Hematopoietic multipotent progenitor cell treated with erythropoietin and hydrocortisone succinate and interleukin-3 and kit ligand, for 15 days (in vitro differentiated cells): ENCODE data around the gene DTD1.

ENCODE experiments used
- DNase-seq: peaks from one replicate; pipeline ENCODE4 v3.0.0-alpha.2; 2015; ENCODE audit warnings: low spot score

Gene DTD1

DNA sequence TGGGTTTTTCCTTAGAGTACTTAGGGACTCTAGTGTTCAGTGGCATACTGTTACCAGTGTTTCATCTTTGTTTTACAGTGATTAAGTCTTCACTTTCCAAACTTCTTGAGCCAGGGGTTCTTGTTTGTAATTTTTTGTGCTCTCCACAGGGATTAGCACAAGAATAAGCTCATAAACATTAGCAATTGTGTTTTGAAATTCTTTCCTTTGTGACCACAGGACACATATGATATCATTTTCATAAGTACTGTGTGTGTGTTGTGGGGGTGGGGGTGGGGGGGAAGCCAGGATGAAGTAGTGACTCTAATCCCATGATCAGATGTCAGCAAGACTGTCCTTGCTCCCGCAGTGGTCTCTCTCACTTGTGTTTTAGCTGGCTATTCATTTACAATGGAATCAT, 124.3 kb downstream of the DTD1 start:
- DNase-seq = no peak

DNA sequence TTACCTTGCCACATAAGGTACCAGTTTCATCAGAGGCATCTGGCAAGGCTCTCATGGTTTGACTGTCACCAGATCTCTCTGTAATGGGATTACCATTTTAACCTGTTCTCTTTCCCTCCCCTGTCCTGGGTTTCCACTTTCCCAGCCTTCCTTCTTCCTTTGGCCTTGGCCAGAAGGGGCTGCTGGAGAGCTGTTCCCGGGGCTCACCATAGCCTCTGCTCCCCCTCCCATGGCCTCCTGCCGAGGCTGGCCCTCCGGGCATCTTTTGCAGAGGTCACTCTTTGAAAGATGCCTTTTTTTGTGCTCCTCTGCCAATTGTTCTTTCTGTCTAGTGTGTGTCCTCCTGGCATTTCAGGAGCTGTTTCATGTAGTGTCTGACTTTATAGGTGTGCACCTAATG, 125.0 kb downstream of the DTD1 start:
- no peak for DNase-seq

DNA sequence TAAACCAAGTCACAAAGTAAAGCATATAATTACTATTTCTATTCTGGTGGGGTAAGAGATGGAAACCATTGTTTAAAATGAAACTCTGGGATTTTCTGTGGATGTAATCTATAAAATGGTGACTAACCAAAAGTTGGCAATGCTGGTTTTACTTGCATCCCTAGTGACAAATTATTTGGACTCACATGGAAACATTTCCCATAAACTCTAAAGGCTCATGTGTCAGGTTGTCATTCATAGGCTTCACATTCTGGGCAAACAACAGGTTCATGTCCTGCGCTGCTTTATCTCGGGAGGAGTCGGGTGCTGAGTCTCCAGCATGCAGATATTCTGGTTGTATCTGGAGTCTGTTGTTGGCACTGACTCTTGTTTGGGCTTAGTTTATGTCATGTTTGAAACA, 127.7 kb downstream of the DTD1 start:
- DNase-seq = no peak

DNA sequence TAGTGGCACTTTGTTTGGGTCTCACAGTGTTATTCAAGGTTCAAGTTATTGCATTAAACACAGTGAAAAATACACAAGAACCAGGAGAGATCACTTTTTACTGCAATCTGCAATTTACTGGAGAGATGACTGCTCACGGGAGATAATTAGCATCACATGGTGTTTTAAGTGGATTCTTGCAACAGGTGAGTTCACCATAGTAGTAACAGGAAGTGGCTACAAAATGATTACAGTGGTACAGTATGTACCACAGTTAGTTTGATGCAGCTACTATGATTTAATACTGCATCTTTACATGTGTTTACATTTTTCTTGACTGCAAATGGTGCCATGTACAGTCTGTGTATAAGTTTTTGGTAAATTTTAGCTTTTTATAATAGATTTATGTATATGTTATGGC, 129.2 kb downstream of the DTD1 start:
- no peak for DNase-seq

DNA sequence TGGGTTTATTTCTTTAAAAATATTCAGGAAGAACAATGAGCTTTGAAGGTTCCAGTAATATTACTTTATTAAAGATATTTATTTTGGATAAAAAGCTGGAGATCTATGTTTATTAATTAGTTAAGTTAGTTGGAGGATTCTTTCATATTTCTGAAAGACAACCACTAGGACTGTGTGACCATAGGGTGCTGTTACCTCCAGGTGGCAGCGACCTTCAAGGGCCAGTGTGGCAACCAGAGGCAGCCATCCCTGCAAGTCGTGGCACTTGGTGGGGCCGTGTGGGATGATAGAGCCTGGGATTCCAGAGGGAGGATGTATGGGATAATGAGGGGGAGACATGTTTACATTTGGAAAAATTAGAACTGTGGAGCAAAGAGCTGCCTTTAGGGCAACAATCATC, 130.3 kb downstream of the DTD1 start:
- DNase-seq = no peak

DNA sequence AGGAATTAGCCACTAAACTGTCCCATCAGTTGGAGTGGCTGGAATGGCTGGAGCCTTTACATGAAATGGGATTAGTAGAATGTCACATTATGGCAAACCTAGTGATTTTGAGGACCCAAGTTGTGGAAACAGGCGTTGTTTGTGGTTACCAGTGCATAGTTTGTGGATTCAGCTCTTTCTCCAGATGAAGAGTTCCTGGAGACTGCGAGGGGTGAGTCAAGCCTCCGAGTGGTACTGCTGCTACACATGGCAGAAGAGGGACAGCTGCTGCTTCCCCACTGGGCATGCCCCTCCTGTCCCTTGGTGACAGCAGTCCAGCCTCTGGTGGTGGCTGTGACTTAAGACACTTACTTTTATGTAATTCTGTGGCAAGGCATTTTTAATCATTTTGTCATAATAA, 131.6 kb downstream of the DTD1 start:
- no peak for DNase-seq

DNA sequence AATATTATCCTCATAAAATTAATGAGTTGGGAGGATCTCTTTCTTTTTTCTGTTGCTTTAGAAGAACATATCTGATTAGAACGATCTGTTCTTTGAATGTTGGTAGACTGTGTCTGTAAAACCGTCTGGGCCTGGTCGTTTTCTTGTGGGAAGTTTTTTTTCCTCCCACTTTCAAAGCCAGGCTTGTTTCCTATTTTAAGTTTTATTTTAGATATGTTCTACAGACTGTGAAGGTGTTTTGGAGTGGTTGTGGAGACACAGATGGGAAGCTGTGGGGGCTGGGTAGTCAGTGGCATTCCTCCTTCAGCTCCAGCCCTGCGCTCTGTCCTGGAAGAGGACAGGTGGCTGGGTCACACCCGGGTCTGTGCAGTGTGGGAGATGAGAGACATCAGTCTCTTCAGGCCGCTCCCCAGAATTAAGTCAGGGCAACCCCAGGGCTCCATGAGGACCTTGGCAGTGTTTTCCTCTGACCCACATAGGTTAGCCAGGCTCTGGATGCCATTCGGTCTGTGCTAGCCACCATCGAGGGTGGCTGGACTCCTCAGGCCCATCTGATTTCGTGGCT, 133.8 kb downstream of the DTD1 start:
- DNase-seq = no peak

DNA sequence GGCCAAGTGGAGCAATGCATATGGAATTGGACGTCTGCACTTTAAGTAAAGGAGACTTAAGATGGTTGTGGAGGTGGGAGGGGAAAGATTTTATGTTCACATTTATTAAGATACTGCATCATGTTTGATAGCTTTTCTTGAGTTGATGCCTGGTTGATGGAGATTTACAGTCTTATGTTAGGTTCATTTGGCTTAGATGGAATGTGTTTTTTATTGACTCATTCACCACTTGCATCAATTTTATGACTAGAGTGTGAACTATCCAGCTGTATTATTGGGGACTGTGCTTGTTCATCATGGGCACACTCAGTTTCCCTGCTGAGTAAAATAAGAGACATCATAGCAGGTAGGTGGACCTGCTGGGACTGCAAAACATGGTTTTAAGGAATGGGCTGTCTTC, 134.5 kb downstream of the DTD1 start:
- DNase-seq = no peak

DNA sequence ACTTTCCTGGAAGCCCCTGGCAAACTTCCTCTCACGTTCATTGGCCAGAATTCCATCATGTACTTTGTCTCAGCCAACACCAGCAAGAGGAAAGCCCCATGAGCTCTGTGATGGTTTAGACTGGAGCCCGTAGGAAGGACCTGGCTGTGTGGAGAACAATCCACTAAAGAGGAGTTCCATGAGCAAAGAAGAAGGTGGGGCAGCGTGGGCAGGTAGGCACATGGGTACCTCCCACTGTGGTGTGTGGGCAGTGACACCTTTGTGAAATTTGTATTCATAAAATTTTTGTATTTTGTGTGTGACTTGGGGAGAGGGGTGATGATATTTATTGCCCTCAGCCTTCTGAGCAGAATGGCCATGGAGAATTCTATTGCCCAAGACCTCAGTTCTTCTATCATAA, 136.2 kb downstream of the DTD1 start:
- DNase-seq = no peak

DNA sequence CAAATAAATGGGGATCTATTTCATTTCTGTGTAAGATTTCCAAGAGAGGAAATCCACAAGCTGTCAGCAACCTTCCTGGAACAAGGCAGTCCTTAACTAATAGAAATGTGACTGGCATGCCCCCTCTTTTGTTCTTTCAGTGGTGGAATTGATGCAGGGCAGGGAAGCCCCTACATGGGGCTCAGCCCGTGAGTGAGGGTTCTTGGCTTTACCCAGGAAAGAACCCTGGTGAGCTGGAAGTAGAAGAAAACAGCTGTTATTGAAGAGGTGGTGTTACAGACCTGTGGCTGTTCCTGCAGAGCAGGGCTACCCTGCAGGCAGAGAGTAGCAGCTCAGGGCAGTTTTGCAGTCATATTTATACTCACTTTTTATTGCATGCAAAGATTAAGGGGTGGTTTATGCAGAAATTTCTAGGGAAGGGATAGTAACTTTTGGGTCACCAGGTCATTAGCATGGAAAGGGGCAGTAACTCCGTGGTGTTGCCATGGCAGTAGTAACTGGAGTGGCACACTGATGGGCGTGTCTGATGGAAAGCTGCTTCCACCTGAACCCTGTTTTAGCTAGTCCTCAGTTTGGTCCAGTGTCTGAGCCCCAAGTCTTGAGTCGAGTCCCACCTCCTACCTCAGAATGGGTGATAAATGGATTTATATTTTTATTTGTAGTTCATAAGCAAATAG, 137.1 kb downstream of the DTD1 start:
- DNase-seq = no peak

DNA sequence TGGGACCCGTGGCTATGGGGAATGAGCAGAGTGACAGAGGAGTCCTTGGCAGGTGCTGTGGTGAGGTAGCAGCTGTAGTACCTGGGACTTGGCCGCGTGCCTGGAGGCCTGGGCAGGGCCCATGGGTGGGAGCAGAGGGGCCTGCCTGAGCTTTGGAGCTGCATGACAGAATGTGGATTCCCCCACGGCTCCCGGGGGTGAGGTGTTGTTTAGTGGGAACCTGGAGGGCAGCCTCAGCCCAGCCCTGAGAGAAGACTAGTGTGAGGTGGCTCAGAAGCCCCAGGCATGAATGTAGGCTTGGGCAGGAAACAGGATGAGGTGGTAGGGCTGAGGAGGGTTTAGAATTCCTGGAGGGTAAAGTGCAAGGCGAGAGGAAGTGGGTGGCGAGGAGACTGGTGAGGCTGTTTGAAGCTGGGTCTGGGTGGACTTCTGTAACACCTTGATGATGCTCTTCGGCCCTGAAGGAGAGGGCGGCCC, 139.2 kb downstream of the DTD1 start:
- DNase-seq = no peak

DNA sequence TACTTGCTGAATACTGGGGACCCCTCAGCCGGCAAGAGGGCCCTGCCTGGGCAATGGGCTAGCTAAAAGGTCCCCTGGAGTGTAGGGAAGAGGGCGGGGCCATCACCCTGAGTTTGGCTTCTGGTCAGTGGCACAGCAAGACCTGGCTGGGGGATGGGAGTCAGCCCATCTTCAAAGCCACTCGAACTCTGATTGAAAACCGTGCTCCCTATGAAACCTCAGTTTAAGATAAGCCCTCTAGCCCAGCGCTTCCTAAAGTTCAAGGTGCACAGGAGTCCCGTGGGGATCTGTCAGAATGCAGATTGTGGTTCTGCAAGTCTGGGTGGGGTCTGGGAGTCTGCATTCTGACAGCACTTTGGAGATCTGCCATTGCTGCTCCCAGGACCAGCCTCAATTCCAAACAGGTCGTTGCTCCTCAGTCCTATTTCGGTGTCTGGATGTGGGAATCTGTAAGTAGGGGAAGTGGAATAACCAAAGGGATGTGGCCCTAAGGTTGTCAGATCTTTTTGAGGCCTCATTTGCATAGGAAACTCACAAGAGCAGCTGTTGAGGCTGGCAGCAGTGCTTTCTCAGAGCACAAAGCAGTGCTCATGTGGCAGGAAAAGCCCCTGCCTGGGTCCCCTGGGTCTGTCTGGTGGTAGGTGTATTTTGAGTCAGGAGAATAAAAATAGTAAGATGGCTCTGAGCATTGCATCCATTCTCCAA, 140.5 kb downstream of the DTD1 start:
- no peak for DNase-seq

DNA sequence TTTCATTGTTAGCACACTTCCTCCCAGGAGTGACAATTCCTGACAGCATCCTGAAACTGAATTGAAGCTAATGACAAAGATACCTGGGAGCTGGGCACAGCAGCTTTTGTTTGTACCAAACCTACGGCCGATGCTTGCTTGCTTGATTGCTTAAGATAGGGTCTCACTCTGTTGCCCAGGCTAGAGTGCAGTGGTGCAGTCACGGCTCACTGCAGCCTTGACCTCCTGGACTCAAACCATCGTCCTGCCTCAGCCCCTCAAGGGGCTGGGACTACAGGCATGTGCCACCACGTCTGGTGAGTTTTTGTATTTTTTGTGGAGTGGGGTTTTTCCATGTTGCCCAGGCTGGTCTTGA, 141.0 kb downstream of the DTD1 start:
- no peak for DNase-seq

DNA sequence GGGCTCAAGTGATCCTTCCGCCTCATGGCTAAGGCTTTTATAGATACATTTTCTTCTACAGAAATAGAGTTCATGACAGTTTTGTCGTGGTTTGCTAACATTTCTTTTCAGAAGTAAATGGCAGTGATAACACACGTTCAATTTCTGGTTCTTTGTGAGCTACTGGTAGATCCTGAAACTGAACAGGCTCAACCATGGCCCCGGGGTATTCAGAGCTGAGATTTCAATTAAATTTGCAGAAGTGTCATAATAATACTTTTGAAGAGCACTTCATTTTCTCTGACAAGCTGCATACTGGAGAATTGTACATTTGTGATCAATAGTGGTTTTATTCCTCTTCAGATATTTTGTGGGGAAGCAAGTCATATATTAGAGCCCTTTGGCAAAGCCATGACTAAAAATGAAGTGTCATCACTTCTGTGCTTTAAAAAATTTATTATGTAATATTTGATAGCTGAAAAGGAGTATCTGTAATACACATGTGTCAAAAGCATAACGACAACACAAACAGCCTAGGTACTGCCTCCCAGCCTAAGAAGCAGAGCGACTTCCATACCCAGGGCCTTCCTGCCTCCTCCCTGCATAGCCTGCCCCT, 141.5 kb downstream of the DTD1 start:
- no peak for DNase-seq

DNA sequence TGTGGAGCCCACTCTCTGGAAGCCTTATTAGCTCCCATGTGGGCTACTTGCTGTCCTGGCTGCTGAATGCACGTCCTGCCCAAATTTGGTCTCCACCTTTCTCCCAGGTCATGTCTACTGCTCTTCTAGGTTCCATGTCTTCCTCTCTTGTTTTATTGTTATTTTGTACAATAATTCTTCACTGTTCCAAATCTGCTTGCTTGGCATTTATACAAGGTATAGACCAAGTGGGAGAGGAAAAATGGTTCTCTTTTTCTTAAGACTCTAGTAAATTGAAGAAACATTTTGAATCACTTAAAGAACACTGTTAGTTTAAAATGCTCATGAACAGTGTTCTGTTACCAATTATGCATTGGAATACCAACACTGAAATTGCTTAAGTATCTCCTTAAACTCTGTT, 144.1 kb downstream of the DTD1 start:
- DNase-seq = no peak

DNA sequence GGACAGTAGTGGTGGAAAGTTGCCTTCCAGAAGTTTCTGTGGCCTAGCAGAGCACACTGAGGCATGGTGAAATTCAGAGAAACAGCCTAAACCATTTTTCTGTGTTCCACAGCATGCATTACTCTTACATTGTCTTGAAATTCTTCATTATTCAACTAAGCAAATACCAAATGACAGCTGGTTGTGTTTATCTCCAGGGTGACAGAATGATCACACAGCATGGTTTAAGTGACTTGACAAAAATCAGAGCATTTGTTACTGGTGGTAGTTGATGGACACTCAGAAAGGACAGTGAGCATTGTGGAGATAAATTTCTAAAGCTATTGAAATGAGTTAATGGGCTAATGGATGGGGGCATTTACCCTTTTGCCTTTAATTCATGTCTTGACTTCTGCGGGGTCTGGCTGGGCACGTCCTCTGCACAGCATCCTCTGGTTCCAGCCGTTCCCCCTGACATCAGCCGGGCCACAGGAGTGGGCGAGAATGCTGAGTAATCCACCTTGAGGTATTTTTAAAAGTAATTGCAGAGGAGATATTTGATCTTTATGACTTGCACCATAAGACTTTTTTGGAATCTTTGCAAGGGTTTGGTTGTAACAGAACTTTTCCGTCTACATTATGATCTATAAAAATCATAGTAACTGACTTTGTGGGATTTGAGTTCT, 146.8 kb downstream of the DTD1 start:
- no peak for DNase-seq

DNA sequence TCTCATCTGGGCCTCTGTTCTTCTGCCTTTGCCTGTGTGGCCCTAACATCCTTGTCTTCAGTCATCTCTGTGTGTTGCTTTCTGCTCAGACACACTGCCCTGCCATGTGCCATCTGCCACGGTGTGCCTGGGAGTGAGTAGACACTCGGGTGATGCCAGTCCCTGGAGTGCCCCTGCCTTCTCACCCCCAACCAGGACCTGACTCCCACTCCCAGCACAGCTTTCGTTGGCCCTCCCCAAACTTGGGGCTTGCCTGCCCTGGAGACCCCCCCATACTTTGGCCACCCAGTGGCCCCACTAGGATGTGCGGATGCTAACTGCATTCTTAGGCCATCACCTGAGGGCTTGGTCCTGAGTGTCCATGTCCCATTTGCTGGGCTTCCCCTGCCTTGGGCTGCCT, 149.3 kb downstream of the DTD1 start:
- no peak for DNase-seq

DNA sequence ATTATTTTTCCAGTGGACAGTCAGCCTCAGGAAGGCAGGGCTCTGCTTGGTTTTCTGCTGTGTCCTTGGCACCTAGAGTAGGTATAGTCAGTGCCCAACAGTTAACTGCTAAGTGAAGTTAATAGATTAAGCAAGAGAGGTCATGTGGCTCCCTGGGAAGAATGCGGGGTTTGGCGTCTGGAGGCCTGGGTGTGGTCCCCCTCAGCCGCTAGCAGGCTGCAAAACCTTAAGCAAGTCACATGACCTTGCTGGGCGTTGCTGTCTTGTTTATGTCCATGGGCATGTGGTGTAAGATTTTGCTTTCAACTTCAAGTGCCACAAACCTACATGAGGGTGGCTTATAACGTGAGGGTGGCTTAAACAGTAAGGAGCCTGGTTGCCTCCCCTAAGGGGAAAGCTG, 150.2 kb downstream of the DTD1 start:
- peak; percentile 30 for DNase-seq

DNA sequence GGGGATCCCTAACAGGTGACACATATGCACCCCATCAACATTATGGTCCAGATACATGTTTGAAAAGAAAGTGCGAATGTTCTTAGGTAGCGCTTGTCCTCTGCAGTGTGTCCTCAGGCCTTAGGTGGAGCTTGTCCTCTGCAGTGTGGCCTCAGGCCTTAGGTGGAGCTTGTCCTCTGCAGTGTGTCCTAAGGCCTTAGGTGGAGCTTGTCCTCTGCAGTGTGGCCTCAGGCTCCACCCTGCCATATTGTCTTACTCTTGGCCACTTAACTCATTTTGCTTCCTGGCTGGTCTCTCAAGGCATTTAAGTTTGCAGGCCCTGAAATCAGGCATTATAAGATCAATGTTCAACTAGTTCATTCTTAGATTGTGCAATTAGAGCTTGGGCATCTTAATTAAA, 151.0 kb downstream of the DTD1 start:
- DNase-seq = no peak

DNA sequence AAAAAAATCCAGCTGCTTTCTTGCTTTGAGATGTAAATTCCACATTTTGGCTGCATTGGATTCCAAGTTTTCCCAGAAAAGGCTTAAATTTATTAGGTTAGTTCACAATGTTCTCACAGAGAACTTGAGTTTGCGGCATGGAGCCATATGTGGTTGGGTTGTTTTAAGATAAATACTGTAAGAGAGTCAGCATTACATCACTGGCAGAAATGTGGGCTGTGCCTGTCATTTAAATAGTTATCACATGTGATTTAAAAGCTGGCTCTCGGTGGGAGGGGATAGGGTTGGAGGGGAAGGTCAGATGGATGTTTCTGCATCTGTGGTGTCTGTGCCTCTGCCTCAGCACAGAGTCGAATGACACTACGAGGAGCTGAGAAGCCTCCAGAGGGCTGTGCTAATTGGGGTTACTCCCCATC, 151.9 kb downstream of the DTD1 start:
- DNase-seq = no peak

DNA sequence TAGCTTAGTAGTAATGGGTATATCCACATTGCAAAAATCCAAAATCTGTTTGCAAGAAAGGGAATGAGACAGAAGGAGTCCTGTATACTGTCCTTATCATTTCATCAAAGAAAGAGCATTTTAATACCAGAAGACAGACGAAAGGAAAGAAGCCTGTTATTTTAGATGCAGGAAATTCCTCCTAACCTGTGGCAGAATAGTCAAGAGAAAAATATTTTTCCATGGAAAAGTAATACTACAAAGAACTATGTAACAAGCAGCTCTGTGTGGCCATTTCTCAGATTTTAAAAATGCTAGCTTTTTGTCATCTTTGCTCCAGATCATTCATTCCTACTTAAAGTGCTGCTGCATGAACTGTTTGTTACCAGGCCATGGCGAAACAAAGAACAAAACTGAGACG, 152.9 kb downstream of the DTD1 start:
- no peak for DNase-seq

DNA sequence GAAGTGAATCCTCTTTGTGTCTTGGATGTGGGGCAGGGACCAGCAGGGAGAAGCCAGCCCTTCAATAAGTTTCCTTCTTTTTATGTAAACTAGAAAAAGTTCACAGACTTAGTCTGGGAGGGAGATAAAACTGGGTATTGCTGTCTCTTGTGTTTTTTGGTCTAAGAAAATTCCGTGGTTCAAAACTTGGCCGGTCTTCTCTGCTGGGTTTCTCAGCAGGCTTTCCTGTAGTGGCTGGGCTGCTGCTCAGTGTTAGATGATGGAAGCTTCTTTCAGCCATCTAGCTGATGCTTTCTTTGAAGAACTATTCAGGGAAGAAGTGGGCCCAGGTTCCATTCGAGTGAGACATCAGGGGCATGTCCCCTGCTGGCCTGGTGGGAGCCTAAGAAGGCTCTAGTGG, 155.0 kb downstream of the DTD1 start:
- no peak for DNase-seq
